NCI-H446 treated with DMSO at 0.1 percent for 48 hours (cell line): ENCODE data around the gene ZNF341.
"Not testable (repeated sequence)": the region's sequence is repeated elsewhere in the genome, so short reads cannot be mapped to it uniquely, and the experiment has no call there.

Experiments
- DNase-seq: peaks from one replicate; lab custom pipeline; 2025; lab: John Stamatoyannopoulos, UW

Gene ZNF341

GRCh38 chr20:33731693-33732165, at the start of gene ZNF341:
TSS of gene ZNF341 (plus strand) at chr20:33731996. CDS start at chr20:33732022, 26 bp downstream.
- peak; percentile 88 for DNase-seq

GRCh38 chr20:33684533-33685327, 47.1 kb upstream of the ZNF341 start:
- DNase-seq, result peak; percentile 55

- peak; percentile 61 for DNase-seq
Observed at GRCh38 chr20:33685328-33686099, 46.3 kb upstream of the ZNF341 start.

DNA sequence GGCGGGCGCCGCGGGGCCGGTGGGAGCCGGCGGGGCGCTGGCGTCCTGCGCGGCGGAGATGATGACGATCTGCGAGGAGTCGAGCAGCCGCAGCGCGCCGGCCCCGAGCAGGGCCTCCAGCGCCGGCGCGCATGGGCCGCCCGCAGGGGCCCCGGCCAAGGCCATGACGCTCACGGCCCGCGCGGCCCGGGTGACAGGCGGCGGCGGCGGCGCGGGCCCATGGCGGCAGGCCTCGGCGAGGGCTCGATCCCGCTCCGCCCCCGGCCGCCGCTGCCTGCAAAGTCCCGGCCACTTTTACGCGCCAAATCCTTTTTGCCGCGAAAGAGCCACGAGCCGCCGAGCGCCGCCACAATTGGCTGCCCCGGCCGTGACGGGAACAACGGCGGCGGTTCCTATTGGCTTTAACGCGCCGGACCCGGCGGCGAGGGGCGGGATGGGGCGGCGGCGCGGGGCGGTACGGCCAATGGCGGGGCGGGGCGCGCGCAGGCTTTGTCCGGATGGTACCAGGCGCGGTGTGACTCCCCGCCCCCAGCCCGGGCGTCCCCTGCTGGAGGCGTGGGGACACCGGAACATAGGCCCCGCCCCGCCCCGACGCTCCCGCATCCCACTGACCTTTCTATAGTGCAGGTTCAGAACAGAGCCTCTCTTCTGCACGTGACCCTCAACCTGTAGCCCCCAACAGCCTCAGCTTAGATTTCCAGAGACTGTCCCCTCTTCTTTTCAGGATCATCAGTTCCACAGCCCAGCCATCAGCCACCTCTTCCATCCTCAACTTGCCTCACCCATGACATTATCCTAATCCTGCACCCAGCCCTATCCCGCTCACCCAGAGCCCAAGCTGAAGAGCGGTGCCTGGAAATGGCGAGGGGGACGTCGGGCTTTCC, 45.5 kb upstream of the ZNF341 start, which contains the start of gene E2F1:
Gene E2F1 (minus strand): TSS at position 286 of the 884 bp plus-strand sequence. CDS start 121 bp downstream, at position 165.
- DNase-seq, result peak; percentile 94

DNA sequence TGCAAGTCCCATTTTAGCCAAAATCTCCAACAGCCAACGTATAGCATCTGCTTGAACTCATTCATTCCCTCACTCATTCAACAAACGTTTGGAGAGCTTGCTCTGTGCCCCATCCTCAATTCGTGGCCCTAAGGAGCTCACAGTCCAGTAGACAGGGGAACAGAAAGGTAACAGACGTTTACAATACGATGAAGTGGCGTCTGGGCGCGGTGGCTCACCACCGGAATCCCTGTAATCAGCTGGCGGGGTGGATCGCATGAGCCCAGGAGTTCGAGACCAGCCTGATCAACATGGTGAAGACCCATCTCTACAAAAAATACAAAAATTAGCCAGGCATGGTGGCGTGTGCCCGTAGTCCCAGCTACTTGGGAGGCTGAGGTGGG, 44.8 kb upstream of the ZNF341 start:
- no peak for DNase-seq

DNA sequence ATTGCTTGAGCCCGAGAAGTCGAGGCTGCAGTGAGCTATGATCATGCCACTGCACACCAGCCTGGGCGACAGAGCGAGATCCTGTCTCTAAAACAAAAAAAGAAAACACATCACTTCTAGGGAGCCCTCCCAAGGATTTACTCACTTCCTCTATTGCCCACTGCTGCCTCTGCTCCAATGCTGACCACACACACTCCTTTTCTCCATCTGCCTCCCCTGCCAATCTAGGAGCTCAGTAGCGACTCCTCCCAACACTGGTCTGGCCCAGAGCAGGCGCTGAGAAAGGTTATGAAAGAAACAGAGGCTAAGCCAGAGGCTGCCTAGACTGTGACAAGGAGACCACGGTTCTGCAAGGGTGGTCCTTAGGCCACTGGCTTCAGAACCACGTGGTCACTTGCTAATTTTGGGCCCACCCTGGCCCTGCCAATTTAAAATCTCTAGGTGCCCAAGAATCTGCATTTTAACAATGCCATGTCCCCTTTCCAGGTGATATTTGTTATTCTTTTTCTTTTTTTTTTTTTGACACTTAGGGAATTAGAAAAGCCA, 44.4 kb upstream of the ZNF341 start:
- DNase-seq, result no peak

DNA sequence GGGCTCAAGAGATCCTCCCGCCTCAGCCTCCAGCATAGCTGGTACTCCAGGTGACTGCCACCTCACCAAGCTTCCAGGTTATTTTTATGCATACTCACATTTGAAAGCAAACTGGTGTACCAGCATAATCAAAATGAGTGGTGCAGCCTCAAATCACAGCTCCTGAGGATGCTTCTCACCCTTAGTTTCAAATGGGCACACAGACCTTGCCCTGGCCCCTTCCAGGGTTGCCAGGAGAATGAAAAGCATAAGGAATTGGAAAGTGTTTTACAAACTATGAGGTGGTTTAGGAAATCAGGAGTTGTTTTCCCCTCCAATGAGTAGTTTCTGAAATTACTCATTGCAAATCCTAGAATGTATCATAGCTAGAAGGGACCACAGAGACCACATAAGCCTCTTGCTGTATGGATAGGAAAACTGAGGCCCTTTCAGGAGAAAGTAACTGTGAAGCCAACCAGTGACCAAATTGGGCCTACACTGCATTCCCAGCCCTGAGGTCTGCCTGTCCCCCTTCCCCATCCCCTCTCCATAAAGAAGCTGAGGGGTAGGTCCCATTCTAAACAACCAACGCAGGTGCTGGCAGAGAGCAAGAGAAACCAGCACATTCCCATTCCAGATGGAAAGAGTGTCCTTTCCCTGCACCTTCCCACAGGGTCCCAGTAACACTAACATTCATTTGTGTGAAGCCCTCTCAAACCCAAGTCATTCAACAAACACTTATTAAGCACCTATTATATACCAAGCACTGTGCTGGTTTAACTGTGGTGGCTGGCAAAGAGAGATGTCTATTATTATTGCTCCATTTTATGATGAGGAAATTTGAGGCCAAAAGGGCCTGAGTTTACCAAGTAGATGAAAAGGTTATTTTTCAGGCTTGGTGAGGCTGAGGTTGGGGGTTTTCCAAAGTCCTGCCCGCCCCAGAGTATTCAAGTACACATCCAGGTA, 43.5 kb upstream of the ZNF341 start:
- no peak for DNase-seq

- DNase-seq, result no peak
Observed at GRCh38 chr20:33688938-33689424, 42.8 kb upstream of the ZNF341 start.

DNA sequence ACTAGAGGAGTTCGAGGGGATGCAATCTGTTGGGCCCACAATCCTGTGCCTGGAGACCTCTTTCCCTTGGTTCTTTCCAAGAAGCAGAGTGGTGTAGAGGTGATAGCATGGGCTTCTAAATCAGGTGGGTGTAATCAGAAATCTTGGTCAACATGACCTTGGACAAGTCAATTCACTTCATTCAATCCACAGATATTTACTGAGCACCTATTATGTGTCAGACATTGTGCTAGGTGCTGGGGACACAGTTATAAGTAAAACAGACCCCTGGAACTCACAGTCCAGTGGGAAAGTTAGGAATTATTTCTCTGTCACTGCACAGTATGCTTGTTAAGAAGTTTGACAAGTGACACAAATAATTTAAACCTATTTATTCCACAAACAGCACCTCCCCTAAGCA, 42.3 kb upstream of the ZNF341 start:
- DNase-seq, result no peak

DNA sequence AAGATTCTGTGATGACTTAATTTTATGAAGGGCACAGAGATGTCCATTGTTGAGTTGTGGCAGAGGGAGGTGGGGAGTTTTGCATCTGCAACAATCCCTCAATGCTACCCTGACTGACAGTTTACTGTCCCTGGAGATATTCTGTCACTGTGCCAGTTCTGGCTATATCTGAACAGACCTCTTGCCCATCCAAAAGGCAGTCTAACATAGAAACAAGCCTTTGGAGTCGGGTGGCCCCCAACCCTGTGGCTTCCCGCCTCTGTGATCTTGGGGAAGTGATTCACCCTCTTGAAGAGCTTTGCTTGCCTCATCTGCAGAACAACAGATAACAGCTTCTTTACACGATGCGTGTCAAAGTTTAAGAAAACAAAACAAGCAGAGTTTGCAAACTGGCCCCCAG, 41.8 kb upstream of the ZNF341 start:
- no peak for DNase-seq

DNA sequence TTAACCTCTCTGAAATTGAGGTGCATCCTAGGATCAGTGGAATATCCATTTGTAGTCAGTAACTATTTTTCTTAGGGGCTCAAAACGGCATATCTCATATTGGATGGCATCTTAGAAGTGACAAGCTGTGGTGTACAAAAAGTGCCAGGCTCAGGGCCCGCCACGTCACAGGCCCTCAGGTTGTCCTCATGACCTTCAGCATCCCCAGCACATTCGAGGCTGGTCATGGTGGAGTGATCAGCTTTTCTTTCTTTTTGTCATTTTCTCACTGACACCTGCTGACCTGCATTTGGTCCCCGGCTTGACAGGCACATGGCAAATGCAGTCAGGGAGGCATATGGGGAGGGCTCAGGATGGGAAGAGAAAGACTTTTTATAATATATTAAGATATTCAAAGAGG, 38.5 kb upstream of the ZNF341 start:
- no peak for DNase-seq

DNA sequence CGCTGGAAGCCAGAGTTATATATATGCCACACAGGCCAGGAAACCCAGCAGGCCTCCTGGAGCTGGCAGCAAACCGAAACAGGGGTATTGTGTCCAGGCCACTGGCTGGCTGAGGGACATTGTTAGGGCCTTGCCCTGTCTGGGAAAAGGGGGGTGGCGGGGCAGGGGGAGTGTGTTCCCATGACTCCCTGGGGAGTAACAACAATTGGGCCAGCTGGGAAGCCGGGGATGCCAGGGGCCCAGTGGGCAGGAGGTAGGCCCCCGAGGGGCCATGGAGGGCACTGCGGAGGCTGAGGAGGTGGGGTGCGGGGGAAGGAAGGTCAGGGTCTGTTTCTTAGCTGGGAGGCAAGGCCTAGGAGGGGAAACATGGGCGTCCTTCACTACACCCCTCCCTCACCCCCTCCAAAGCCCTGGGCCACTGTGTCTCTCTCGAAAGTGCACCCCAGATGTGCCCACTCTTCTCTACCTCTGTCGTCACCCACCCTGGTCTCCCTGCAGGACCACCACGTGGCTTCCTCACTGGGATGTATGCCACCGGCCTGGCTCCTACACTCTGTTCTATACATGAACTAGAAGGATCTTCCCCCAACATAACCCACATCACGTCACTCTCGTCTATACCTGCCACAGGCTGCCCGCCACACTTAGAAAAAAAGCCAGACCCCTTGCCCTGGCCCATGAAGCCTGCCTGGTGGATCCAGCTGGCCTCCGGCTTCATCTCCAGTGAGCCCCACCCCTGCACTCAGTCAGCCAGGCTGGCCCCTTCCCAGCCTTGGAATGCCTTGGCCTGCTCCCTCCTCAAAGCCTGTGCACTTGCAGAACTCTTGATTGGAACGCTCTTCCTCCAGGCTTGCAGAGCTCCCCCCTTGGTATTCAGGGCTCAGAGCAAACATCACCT, 37.8 kb upstream of the ZNF341 start:
- DNase-seq, result peak; percentile 75

GRCh38 chr20:33694639-33695012, 37.2 kb upstream of the ZNF341 start:
- DNase-seq, result peak; percentile 75

DNA sequence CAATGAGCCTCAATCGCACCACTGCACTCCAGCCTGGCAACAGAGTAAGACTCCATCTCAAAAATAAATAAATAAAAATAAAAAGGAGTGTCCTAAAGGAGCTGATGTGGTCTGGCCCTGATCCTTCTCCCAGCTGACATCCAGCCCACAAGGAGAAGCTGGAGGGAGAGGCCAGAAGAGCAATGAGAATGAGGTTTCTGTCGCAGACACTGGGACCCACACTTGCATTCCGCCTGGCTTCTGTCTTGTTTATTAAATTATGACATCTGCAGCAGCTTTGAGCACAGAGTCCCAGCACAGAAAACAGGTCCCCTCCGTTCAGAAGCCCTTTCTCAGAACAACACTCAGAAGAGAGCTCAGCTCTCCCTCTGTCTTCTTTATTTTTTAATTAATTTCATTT, 35.3 kb upstream of the ZNF341 start:
- DNase-seq, result no peak

GRCh38 chr20:33697129-33697528, 34.7 kb upstream of the ZNF341 start:
- DNase-seq, result peak; percentile 75

DNA sequence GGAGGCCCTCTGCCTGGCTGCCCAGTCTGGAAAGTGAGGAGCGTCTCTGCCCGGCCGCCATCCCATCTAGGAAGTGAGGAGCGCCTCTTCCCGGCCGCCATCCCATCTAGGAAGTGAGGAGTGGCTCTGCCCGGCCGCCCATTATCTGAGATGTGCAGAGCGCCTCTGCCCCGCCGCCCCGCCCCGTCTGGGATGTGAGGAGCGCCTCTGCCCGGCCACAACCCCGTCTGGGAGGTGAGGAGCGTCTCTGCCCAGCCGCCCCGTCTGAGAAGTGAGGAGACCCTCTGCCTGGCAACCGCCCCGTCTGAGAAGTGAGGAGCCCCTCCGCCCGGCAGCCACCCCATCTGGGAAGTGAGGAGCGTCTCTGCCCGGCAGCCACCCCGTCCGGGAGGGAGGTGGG, 32.8 kb upstream of the ZNF341 start:
- DNase-seq, result not testable (repeated sequence)

- DNase-seq, result not testable (repeated sequence)
Observed at GRCh38 chr20:33700696-33701441, 30.9 kb upstream of the ZNF341 start.

GRCh38 chr20:33701629-33702450, 30.0 kb upstream of the ZNF341 start:
- no peak for DNase-seq
